ENCODE results near the gene PABPC3. TPM values are rescaled to one million over a fixed set of nuclear protein-coding genes. Genes with fewer than 3 reads are reported as not detected.

The PABPC3 gene
- total and polyA plus RNA-seq, 2 of the 13 experiments (the other 11 are each of a cell fraction or from before 2014, with no cell fraction given): 0.04 to 0.09 TPM

DNA sequence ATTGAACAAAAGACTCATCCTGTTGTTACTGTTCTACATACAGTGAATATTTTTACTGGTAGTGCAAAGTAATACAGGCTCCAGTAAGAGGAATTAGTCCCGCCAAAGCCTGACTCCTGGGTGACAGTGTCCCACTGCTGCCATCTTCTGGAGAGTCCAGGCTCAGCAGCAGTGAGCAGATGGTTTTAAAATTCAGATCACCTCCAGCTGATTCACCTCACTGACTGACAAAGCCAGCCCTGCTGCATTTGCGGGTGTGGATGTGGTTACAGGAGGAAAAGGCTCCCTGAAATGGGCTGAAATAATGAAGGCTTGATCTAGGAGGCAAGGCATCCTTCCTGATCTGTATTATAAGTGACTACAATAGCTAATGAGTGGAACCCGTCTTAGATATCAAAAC is 18.3 kb downstream of the PABPC3 start:
- DNase-seq (ENCODE audit: low spot score) (peak; percentile 62), ATAC-seq (peak; percentile 97), FAIRE-seq (peak; percentile 82)
- H4K20me1 ChIP-seq (ENCODE audit: insufficient read depth, low read length): no peaks in the 10 kb centered on the region
- CTCF ChIA-PET (ENCODE audit: low intra/inter-chr PET ratio, low total read pairs): interaction anchor here (1.1 to 1.7 kb wide), 2 partner anchors 29 to 109 kb away, joined by 3 to 7 read pairs; no protein-coding TSS in a partner anchor
- BruUV-seq (replicated peaks): no TSS peak
- TF ChIP-seq SMC3 (IDR thresholded peaks at IDR 0.05; ENCODE audit: low read length) (peak; percentile 60; the same call in 1 of the 2 replicates), ZNF724P (CRISPR knock-in tag; IDR thresholded peaks at IDR 0.05; ENCODE audit: borderline replicate concordance) (no peak), RAD21 (CRISPR knock-in tag; IDR thresholded peaks at IDR 0.05) (0 out of 2 replicates have a peak, but pooled peaks have one; percentile 22), ZNF3 (CRISPR knock-in tag; IDR thresholded peaks at IDR 0.05) (no peak), GFI1 (CRISPR knock-in tag; IDR thresholded peaks at IDR 0.05; ENCODE audit: borderline replicate concordance) (no peak), FOSL2 (CRISPR knock-in tag; IDR thresholded peaks at IDR 0.05) (no peak), MYC (CRISPR knock-in tag; IDR thresholded peaks at IDR 0.05; ENCODE audit: borderline replicate concordance) (no peak), TOE1 (CRISPR knock-in tag; IDR thresholded peaks at IDR 0.05) (no peak), STAG1 (CRISPR knock-in tag; IDR thresholded peaks at IDR 0.05) (peak; percentile 58), ZNF496 (CRISPR knock-in tag; IDR thresholded peaks at IDR 0.05; ENCODE audit: insufficient replicate concordance) (no peak)
- TF ChIP-seq, protein P1, sequence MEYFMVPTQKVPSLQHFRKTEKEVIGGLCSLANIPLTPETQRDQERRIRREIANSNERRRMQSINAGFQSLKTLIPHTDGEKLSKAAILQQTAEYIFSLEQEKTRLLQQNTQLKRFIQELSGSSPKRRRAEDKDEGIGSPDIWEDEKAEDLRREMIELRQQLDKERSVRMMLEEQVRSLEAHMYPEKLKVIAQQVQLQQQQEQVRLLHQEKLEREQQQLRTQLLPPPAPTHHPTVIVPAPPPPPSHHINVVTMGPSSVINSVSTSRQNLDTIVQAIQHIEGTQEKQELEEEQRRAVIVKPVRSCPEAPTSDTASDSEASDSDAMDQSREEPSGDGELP (IDR thresholded peaks at IDR 0.05; ENCODE audit: borderline replicate concordance, low read depth): peak; percentile 42; the same call in 1 of the 2 replicates
- TF ChIP-seq, protein P2, sequence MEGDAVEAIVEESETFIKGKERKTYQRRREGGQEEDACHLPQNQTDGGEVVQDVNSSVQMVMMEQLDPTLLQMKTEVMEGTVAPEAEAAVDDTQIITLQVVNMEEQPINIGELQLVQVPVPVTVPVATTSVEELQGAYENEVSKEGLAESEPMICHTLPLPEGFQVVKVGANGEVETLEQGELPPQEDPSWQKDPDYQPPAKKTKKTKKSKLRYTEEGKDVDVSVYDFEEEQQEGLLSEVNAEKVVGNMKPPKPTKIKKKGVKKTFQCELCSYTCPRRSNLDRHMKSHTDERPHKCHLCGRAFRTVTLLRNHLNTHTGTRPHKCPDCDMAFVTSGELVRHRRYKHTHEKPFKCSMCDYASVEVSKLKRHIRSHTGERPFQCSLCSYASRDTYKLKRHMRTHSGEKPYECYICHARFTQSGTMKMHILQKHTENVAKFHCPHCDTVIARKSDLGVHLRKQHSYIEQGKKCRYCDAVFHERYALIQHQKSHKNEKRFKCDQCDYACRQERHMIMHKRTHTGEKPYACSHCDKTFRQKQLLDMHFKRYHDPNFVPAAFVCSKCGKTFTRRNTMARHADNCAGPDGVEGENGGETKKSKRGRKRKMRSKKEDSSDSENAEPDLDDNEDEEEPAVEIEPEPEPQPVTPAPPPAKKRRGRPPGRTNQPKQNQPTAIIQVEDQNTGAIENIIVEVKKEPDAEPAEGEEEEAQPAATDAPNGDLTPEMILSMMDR (CRISPR knock-in tag; IDR thresholded peaks at IDR 0.05): peak; percentile 75
- TF ChIP-seq, protein P3, sequence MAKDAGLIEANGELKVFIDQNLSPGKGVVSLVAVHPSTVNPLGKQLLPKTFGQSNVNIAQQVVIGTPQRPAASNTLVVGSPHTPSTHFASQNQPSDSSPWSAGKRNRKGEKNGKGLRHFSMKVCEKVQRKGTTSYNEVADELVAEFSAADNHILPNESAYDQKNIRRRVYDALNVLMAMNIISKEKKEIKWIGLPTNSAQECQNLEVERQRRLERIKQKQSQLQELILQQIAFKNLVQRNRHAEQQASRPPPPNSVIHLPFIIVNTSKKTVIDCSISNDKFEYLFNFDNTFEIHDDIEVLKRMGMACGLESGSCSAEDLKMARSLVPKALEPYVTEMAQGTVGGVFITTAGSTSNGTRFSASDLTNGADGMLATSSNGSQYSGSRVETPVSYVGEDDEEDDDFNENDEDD (CRISPR knock-in tag; IDR thresholded peaks at IDR 0.05; ENCODE audit: borderline replicate concordance): peak; percentile 15; the same call in 1 of the 2 replicates
- intact Hi-C loops (cut with micrococcal nuclease; ENCODE audit: unreplicated experiment): loop anchor here (1.0 kb wide), 2 partner anchors 29 to 109 kb away; no protein-coding TSS in a partner anchor
- H3K9me3 ChIP-seq (ENCODE audit: low read length): no peaks in the 10 kb centered on the region
- in situ Hi-C loops (cut with HindIII; ENCODE audit: extremely low pct_ligation_motif_present, low pct_unique_long_range_greater_than_20kb): no loop called here
- H2AFZ ChIP-seq (ENCODE audit: low read length): no peak overlapping the region
- H3K4me1 ChIP-seq (ENCODE audit: insufficient read depth, low read length): no peaks in the 10 kb centered on the region
- 18% methylated on average over 3 of the region's 3 CpGs for whole genome bisulfite sequencing (ENCODE audit: low lambda C conversion rate)
- no peaks in the 10 kb centered on the region for H3K79me2 ChIP-seq (ENCODE audit: insufficient read depth, low read length)
- H3K4me3 ChIP-seq (replicated peaks in 1 of 3; ENCODE audit: insufficient read depth in 1 of 3, low read depth in 2 of 3, low read length in 3 of 3): no peak overlapping the region
- H3K27me3 ChIP-seq (ENCODE audit: control insufficient read depth in 1 of 2, insufficient read depth in 2 of 2, low read length in 2 of 2): peaks cover 0 to 12% of the 10 kb centered on the region in 2 experiments; a peak in 2 of 5 replicates
- POLR2A ChIA-PET: no interaction called here
- no peak overlapping the region for H3K4me2 ChIP-seq (ENCODE audit: low read depth, low read length)
- no peaks in the 10 kb centered on the region for H3K36me3 ChIP-seq (replicated peaks in 1 of 2; ENCODE audit: control insufficient read depth in 1 of 2, insufficient read depth in 2 of 2, low read length in 2 of 2)
- no peak overlapping the region for H3K27ac ChIP-seq (ENCODE audit: extremely low read length, insufficient read depth, low read length)
- H3K9ac ChIP-seq (ENCODE audit: insufficient read depth, low read depth, low read length): no peak overlapping the region
